Measurements from ENCODE around the gene DNAH2.
"Not testable (repeated sequence)": the region's sequence is repeated elsewhere in the genome, so short reads cannot be mapped to it uniquely, and the experiment has no call there.

Gene DNAH2

DNA sequence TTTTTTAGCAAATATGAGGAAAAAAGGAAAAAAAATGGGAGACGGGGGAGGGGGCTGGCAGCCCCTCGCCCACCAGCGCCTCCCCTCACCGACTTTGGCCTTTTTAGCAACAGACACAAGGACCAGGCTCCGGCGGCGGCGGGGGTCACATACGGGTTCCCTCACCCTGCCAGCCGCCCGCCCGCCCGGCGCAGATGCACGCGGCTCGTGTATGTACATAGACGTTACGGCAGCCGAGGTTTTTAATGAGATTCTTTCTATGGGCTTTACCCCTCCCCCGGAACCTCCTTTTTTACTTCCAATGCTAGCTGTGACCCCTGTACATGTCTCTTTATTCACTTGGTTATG lies 136.1 kb downstream of the DNAH2 start:
- DNase-seq: no peak

DNA sequence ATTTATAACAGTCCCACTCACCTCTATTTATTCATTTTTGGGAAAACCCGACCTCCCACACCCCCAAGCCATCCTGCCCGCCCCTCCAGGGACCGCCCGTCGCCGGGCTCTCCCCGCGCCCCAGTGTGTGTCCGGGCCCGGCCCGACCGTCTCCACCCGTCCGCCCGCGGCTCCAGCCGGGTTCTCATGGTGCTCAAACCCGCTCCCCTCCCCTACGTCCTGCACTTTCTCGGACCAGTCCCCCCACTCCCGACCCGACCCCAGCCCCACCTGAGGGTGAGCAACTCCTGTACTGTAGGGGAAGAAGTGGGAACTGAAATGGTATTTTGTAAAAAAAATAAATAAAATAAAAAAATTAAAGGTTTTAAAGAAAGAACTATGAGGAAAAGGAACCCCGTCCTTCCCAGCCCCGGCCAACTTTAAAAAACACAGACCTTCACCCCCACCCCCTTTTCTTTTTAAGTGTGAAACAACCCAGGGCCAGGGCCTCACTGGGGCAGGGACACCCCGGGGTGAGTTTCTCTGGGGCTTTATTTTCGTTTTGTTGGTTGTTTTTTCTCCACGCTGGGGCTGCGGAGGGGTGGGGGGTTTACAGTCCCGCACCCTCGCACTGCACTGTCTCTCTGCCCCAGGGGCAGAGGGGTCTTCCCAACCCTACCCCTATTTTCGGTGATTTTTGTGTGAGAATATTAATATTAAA lies 136.7 kb downstream of the DNAH2 start:
- no peak for DNase-seq

DNA sequence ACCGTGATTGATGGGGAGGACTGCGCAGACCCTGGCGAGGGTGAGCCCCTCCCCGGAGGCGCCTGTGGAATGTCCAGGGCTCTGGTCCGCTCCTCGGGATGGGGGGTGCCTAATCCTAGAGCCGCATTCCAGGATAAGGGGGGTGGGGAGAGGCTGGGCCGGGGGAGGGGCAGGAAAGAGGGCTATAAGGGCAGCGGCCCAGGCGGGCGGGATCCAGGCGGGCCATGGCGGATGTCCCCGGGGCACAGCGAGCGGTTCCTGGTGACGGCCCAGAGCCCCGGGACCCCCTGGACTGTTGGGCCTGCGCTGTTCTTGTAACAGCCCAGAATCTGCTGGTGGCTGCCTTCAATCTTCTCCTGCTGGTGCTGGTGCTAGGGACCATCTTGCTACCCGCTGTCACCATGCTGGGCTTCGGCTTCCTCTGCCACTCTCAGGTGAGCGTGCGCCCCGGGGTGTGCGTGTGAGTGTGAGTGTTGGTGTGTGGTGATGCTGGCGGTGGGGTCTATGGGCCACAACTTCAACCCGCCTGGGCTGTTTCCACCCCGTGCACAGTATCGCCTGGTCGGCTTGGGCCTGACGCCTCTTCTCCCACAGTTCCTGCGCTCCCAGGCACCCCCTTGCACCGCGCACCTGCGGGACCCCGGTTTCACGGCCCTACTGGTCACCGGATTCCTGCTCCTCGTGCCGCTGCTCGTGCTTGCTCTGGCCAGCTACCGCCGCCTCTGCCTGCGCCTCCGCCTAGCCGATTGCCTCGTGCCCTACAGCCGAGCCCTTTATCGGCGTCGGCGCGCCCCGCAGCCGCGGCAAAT lies 137.5 kb downstream of the DNAH2 start, which contains the start of gene TMEM88:
TSS of gene TMEM88 (plus strand) at position 216 of the 809 bp plus-strand sequence. CDS start at position 225, 9 bp downstream.
- no peak for DNase-seq

DNA sequence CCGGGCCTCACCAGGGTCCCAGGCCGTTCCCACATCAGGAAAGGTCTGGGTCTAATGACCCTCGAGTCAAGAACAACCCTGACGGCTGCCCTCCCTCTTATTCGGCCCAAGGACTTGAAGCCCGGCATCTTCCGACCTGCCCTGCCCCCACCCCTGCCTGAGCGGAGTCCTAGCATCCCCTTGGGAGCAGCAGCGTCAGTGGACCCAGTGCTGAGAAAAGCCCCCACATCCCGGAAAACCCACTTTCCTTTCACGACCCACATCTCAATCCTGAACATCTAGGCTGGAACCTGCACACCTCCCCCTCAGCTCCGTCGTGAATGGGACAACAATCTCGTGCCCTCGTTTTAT lies 138.1 kb downstream of the DNAH2 start:
- no peak for DNase-seq

DNA sequence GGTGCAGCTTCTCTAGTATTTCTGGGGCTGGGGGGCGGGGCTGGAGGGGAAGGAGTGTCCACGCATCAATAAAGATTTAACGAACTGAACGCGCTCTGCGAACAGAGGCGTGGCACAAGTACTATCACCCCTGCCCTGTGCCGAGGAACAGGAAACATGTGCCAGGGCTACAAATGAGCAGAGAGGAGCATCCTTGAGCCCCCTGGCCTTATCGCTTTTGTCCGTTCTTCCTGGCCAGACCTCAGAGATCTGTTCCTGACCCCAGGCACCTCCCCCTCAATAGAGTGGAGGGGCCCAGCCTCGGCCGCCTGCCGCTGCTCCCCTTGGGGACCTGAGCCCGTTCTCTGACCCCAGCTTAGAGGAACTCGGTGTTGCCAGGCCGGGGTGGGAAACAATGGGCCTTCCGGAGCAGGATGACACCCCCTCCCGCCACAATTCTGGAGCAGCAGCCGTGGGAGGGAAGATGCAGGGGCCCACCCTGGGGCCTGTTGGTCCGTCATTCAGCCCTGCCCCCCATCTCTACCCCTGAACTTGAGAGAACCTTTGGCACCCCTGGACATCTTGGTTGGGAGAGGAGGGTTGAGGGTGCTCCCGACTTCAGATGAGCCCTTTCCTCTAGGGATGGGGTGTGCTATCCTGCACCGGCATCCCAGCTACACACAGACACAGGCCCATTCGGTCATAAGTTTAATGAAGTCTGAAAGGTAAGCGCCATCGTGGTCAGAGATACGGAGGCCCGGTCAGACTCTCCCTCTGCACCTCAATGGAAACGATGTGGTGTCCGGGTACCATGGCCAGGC lies 138.7 kb downstream of the DNAH2 start:
- DNase-seq: peak; percentile 43

DNA sequence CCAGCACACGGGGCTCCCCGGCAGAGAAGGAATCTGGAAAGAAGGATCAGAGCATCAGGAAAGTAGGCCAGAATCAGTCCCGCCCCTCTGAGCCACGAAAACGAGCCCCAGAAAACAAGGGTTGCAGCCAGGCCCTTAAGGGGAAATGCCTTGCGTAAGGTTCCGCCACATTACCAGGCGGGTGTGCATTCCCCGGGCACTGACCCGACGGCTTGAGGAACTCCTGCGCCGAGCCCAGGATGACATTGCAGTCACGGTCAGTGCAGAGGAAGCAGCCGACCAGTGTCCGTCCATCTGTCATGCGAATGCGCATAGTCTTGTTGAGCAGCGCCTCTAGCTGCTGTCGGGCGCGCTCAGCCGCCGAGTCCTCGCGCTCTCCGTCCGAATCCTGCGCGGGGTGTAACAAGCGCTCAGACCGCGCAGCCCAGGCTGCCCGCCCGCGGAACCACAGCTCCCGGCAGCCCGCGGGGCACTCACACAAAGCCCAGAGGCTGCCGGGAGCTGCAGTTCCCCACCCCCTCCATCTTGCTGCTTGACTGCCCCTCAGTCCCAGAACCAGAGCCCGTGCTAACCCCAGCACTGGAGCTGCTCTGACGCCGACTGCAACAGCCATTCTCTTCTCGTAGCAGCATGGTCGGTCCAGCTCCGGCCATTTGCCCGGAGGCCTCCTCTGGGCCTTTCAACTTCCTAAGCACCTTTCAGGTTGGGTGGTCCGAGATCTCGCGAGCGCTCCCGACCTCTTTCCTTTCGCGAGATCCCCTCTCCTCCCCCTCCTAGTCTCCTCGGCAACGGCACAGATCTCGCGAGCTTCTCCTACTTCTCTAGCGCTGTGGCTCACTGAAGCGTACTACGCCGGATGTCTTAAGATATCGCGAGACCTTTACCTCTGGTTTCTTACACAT lies 139.5 kb downstream of the DNAH2 start, which contains the start of gene NAA38:
TSS of gene NAA38 (minus strand) at position 749 of the 902 bp plus-strand sequence. CDS start at position 653, 96 bp downstream.
- DNase-seq: peak; percentile 98

DNA sequence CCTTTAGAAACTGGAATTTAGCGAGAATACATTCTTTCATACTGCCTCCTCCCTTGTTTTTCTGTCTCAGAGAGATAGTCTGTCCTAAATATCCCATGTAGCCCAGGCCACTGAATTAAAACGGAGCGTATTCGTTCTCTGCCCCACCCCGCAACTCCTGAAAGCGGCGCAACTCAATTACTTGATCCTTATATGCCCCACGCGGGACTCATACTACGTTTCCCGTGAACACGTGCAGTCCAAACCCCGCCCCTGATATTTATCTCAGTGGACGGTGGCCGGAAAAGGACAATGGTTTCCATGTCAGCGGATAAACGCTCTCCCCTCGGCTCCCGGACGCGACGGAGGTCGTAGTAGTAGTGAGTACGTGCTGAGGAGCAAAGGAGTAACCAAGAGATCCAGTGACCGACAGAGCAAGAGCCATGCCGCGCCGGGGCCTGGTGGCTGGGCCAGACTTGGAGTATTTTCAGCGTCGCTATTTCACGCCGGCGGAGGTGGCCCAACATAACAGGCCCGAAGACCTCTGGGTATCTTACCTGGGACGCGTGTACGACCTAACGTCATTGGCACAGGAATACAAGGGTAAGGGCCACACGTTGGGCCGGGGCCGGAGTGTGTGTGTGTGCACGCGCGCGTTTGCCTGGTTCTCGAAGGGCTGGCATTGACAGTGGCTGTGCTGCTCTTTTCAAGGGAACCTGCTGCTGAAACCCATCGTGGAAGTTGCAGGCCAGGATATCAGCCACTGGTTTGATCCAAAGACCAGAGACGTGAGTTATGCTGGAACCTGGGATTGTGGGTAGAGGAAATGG lies 140.4 kb downstream of the DNAH2 start, which contains the start of gene CYB5D1:
TSS of gene CYB5D1 (plus strand) at position 291 of the 809 bp plus-strand sequence. CDS start at position 423, 132 bp downstream.
- DNase-seq: peak; percentile 94

DNA sequence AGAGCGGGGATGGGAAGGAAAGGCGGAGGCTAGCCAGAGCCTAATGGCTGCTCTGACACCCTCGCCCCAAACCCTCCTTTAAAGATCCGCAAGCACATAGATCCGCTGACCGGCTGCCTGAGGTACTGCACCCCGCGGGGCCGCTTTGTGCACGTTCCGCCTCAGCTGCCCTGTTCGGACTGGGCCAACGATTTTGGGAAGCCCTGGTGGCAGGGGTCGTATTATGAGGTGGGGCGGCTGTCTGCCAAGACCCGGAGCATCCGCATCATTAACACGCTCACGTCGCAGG lies 140.9 kb downstream of the DNAH2 start:
- peak; percentile 47 for DNase-seq

DNA sequence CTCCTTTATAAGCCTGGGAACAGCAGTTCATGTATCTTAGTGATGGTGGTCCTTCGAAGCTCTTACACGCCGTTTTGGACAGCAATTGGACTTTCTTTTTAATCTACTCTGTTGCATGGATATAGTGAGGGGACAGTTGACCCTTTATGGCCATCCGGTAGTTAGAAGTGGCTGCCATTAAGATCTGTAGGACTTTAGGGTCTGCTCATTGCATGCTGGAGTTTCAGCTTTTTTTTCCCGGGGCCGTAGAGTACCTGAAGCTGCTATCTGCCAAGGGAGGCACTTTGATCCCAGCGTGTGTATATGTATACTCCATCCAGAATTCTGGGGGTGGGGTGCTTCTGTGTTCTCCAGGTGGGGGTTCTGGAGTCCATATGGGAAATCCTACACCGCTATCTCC lies 141.5 kb downstream of the DNAH2 start:
- no peak for DNase-seq

DNA sequence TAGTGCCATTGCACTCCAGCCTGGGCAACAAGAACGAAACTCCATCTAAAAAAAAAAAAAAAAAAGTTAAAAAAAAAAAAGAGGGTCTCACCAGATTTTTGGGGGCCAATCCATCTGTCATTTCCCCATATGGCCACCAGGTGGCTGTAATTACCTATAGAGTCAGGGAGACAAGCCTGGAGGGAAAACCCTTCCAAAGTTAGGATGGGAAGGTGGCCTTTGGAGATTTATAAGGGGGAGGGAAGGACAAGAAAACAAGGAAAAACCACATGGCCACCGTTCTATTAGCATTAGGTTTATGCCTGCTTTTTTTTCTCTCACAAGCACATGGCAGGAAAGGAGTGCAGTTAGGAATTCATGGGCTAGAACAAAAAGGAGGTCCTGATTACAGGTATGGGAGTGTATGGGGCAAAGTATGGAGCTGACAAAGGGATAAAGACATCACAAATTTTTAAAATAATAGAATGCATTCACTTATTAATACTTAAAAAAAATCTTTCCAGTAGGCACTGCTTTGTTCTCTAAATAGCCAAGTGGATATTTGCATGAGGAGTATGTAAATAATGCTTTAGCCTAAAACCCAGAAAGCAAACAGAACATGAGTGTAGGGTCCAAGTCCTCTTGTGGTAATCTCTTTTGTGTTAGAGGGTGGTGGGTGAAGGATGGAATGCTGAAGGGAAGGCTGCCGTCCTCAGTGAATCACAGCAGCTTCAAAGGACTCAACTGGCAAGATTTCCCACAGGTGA lies 145.3 kb downstream of the DNAH2 start:
- DNase-seq: peak; percentile 51

DNA sequence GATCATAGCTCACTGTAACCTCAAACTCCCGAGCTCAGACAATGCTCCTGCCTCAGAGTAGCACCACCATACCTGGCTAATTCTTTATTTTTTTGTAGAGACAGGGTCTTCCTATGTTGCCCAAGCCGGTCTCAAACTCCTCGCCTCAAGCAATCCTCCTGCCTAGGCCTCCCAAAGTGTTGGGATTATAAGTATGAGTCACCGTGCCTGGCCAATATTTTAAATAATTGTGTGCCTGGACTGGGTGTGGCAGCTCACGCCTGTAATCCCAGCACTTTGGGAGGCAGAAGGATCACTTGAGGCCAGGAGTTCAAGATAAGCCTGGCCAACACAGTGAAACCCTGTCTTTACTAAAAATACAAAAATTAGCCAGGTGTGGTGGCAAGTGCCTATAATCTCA lies 146.8 kb downstream of the DNAH2 start:
- DNase-seq: not testable (repeated sequence)

DNA sequence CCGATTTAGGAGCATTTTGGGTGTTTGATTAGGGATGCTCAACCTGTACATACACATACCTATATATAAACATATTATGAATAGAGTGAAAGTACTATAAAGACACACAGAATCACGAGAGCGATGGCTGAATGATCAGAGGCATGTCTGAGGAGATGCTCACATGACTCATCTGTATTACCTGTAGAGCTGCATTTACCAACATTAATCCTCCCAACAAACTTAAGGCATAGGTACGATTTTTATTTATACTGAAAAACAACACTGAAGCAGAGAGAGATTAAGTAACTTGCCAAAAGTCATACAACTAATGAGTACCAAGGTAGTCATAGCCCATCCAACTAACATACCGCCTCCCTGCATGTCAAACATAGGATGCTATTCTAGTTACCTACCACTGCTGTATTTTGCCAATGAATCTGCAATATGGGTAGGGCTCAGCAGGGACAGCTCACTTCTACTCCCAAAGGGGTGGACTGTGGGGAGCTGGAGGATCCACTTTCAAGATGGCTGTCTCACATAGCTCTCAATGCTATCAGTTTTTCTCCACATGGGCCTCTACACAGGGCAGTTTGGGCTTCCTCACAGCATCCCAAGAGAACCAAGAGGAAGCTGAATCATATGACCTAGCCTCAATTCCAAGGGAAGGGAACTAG lies 147.6 kb downstream of the DNAH2 start:
- DNase-seq: no peak

DNA sequence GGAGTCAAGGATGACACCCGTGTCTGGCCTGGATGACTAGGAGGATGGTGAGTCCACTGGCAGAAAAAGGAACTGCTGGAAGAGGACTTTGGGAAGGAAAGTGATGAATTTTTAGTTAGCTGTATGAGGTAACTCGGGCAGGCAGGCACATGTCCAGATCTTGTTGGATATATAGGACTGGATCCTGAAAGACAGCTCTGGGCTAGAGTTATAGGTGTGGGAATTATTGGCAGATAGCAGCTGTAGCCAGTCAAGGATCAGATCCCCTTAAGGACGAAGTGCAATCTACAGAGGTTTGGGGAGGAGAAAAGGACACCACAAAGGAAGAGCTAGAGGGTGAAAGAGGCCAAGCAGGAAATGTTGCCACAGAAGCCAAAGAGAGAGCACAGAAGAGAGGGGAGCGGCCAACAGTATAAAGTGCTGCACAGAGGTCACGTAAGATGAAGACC lies 150.4 kb downstream of the DNAH2 start:
- no peak for DNase-seq

DNA sequence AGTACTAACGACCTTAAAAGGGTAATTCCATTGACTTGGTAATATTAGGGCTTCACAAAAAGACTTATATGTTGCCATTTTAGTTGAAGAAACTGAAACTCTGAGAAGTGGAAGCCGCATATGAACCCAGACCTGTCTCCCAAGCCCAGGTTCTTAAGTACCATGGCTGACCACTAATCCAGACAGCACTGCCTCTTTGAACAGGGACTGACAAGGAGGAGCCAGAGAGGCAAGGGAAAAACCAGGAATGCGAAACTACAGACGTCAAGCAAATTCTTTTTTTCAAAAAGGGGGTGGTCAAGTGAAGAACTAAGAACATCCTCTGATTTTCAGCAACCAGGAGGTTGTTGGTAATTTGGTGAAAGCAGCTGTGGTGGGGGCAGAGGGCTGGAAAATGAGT lies 155.5 kb downstream of the DNAH2 start:
- no peak for DNase-seq

DNA sequence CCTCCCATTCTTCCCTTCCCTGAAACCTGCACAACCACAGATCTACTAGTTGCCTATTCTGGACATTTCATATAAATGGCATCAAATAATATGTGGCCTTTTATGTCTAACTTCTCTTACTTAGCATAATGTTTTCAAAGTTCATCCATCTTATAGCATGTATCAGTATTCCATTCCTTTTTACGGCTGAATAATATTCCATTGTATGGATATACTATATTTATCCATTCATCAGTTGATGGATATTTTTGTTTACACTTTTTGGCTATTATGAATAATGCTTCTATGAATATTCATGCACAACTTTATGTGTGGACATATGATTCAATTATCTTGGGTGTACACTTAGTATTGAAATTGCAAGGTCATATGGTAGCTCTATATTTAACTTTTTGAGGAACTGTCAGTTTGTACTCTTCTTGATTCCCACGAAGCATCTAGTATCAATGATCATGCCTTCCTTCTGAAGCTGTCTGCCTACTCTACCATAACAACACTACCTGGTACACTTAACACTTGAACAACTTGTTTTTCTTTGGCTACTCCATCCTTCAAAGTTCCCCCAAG lies 158.3 kb downstream of the DNAH2 start:
- no peak for DNase-seq

DNA sequence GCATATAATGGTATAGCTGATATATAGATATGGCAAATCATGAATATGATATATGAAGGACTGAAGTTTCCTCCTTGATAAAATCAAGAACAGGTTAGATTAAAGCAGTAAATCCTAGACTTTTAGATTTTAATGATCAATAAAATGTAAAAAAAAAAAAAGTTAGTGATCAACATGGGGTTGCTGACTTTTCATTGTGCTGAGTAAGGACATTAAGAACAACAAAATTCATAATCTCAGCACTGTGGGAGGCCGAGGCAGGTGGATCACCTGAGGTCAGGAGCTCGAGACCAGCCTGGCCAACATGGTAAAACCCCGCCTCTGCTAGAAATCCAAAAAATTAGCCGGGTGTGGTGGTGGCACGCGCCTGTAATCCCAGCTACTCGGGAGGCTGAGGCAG lies 160.7 kb downstream of the DNAH2 start:
- no peak for DNase-seq

DNA sequence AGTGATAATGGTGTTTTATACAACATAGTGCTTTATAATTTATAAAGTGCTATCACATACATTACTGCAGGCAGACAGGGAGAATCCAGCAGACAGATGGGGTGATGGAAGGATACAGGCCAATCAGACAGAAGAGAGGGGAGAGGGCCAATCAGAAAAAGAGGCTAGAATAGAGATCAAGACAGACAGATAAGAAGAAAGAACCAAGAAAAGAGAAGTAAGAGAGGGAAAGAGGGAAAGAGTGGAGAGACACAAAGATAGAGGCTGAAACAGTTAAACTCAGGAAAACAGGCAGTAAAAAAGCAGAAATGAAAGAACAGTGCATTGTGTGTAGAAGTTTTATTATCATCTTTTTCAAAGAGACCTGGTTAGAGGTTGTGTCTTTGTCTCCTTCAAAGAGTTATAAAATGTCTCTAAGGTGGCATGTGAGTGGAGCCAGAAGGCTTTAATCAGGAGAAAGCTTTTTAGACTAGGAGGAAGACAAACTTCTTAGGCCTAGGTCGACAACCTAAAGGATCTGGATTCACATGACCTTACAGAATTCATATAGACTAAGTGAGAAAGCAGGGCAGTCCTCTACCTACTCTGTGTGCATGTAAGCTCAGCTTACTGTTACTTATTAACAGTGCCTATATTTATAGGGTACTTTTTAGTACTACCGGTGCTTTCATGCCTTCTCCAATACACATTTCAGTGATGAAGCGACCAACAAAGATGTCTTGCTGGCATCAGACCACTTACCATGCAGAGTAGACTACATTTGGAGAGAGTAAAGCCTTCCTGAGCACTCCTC lies 162.7 kb downstream of the DNAH2 start:
- DNase-seq: no peak

DNA sequence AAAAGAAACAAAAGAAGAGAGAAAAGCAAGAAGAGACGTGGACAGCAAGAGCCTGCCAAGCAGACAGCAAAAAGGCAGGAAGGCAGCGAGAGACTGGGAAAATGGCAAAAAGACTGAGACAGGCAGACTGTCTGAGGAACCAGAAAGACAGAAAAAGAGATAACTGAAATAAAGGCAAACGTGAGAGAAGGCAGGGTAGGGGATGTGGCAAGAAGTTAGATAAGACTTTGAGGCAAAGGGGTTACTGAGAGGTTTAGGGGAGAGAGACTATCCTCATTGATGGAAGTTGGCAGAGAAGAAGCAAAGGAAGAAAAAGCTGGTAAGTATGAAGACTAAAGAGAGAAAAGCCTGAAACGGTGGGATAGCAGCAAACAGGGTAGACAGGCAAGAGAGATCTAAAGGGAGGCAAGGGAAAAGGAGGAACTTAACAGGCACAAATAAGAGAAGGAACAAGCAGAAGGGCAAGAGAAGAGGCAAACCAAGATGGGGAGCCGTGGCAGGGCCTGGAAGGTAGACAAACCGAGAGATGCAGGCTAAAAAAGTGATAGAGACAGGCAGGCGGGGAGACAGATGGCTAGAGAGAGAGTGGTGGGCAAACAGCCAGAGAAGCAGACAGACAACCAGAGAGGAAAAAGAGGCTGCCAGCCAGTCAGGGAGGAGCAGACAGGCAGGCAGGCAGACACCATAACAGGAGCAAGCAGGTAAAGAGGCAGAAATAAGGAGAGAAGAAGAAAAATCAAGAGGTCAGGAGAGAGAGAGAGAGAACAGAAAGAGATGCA lies 163.9 kb downstream of the DNAH2 start:
- DNase-seq: no peak
